ENCODE results near the gene GPR137.

The GPR137 gene

DNA sequence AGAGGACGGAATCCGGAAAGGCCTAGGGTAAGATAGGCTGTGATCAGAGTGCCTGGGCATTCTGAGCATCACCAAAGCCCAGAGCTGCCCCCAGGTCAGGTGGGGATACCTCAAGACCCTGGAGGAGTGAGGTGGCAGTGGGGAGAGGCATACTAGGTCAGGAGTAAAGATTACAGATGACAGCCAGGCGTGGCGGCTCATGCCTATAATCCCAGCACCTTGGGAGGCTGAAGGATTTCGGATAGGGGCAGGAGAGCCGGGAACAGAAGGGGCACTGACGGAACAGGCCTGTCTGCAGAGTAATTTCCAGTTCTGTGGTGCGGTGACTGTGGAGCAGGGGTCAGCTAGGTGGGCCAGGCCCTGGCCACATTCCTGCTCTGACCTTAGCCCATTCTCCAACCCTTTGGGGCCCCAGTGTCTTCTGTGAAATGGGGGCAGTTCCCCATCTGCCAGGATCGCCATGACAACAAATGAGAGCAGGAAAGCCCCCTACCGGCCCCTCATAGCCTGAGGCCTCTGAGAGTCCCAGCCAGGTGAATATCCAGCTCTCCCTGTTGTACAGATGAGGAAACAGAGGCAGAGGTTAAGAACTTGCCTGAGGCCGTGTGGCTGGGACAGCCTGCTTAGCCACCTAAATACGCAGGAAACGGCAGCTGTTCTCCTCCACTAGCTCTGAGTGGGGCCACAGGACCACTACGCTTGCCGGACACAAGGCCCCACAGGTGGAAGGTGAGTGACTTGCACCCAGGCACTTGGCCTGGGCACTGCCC is 10.4 kb upstream of the GPR137 start:
- no peak for TF ChIP-seq ZFX (IDR thresholded peaks at IDR 0.05; ENCODE audit: borderline replicate concordance)
- TF ChIP-seq, protein P1, sequence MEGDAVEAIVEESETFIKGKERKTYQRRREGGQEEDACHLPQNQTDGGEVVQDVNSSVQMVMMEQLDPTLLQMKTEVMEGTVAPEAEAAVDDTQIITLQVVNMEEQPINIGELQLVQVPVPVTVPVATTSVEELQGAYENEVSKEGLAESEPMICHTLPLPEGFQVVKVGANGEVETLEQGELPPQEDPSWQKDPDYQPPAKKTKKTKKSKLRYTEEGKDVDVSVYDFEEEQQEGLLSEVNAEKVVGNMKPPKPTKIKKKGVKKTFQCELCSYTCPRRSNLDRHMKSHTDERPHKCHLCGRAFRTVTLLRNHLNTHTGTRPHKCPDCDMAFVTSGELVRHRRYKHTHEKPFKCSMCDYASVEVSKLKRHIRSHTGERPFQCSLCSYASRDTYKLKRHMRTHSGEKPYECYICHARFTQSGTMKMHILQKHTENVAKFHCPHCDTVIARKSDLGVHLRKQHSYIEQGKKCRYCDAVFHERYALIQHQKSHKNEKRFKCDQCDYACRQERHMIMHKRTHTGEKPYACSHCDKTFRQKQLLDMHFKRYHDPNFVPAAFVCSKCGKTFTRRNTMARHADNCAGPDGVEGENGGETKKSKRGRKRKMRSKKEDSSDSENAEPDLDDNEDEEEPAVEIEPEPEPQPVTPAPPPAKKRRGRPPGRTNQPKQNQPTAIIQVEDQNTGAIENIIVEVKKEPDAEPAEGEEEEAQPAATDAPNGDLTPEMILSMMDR (IDR thresholded peaks at IDR 0.05): no peak
- H3K27ac ChIP-seq: no peak overlapping the region

DNA sequence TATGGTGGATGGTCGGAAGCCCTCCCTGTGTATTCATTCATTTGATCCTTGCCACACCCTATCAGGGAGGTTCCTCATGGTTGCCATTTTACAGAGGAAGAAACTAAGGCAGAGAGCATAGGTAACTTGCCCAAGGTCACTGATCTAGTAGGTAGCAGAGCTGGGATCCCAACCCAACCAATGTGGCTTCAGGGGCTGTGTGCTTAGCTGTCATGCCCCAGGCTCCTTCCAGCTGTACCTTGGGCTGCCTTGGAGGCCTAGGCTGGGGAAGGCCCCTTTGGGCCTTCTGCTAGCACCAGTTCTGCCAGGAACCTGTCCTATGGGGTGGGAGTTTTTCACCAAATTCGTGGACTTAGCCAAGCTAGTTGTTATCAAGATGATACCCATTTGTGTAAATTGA is 9.8 kb upstream of the GPR137 start:
- no peak overlapping the region for H3K27ac ChIP-seq
- TF ChIP-seq ZFX (IDR thresholded peaks at IDR 0.05; ENCODE audit: borderline replicate concordance): no peak
- TF ChIP-seq, protein P1 (IDR thresholded peaks at IDR 0.05): no peak

DNA sequence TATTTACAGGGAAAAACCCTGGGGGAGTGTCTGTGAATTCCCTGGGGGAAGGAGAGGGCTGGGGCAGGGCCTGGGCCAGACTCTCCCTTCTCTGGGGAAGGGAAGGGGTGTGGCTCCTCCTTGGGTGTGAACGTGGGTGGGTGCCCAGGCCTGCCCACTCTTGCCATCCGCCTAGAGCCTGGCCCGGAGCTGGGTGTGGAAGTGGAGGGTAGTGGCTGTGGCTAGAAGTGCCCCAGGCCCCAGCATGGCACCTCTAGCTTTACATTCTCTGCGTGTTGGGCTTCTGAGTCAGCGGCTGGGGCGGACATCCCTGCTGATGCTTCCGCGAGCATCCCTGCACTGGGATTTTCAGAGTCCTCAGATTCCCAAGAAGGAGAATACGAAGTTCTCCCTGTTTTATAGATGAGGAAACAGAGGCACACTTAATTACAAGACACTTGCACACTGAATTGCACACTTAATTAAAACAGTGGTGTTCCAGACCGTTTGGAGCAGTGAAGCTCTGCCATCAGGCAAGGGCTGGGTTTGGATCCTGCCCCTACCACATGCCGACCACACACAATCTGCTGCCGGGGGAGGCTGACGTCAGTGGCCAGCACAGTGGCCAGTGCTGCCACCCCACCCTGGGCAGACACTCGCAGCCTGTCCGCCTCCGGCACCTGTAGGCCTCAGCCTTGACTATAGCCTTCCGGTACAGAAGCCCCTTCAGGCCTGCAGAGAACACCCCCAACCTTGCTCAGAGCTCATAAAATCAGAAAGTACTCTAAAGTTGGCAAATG is 8.8 kb upstream of the GPR137 start:
- H3K27ac ChIP-seq: no peak overlapping the region

DNA sequence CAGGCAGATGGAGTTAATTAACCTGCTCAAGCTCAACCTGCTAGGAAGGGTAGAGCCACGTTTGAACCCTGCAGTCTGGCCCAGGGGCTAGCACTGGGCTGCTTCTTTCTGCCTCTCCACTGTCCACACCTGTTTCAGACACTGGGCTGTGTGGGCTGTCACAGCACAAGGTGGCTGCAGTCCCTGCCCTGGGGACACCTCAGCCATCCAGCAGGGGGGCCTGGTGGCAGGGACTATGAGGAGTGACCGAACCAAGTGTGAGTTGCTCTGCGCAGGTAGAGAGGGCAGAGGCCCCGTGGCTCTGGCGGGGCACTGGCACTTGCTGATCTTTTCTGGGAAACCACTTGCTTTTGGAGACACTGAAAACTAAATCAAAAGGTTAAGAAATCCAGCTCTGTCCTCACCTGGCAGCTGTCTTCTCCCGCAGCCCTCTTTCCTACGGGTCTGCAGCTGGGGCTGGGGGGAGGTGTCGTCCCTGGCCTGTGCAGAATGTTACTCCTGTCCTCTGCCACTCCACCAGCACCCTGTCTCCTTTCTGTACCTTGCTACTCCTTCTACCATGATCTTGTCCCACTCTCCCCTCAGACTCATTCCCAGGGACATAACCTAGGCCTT is 7.0 kb upstream of the GPR137 start:
- TF ChIP-seq, protein P1 (IDR thresholded peaks at IDR 0.05): no peak
- no peak for TF ChIP-seq ZFX (IDR thresholded peaks at IDR 0.05; ENCODE audit: borderline replicate concordance)
- no peak overlapping the region for H3K27ac ChIP-seq

More for the DNA sequence above, 8.8 kb upstream of the GPR137 start:
- no peak for TF ChIP-seq ZFX (IDR thresholded peaks at IDR 0.05; ENCODE audit: borderline replicate concordance)
- TF ChIP-seq, protein P1 (IDR thresholded peaks at IDR 0.05): no peak

DNA sequence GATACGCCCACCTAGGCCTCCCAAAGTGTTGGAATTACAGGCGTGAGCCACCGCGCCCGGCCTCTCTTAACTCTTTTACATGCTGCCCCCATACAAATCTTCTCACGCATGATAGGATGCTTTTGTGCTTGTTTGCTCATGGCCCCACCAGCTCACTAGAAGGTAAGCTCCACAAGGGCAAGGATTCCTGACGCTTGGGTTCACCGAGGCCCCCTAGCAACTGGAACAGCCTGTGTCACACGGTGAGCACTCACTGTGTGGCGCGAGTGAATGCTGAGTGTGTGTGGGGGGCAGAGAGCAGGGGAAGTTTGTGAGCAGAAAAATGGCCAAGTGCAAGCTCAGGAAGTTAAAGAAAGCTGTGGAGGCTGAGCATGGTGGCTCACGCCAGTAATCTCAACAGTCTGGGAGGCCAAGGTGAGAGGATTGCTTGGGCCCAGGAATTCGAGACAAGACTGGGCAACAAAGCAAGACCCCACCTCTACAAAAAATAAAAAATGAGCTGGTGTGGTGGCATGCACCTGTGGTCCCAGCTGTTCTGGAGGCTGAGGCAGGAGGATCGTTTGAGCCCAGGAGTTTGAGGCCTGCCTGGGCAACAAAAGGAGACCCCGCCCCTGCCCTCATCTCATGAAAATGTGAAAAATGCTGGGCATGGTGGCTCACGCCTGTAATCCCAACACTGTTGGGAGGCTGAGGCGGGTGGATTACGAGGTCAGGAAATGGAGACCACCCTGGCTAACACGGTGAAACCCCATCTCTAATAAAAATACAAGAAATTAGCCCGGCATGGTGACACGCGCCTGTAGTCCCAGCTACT is 3.5 kb upstream of the GPR137 start:
- TF ChIP-seq, protein P1 (IDR thresholded peaks at IDR 0.05): no peak
- no peak for TF ChIP-seq ZFX (IDR thresholded peaks at IDR 0.05; ENCODE audit: borderline replicate concordance)
- H3K27ac ChIP-seq: no peak overlapping the region

DNA sequence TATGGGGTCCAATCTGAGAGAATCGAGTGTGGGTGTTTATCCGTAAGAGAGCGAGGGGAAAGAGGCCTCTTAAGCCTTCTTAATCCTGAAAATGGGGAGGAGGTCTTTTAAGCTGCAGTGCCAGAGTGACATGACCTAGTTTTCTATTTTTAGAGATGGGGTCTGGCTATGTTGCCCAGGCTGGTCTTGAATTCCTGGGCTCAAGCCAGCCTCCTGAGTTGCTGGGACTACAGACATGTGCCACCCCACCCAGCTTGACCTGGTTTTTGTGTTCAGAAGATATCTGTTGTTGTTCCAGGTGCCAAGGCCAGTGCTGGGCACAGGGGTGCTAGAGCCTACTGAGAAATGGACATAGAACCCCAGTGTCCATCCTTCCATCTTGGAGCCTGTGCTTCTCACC is 2.6 kb upstream of the GPR137 start:
- H3K27ac ChIP-seq: no peak overlapping the region
- TF ChIP-seq, protein P1 (IDR thresholded peaks at IDR 0.05): no peak
- no peak for TF ChIP-seq ZFX (IDR thresholded peaks at IDR 0.05; ENCODE audit: borderline replicate concordance)
